HepG2 (cell line): ENCODE data around the gene MRNIP. TPM values are rescaled to one million over a fixed set of nuclear protein-coding genes. Genes with fewer than 3 reads are reported as not detected.

Experiments used
- AGO1 ChIP-seq: fragments of 200-400 bp; formaldehyde crosslinking; IDR thresholded peaks from 2 replicates; pipeline ENCODE4 v1.6.1; 2017; ENCODE audit warnings: mild to moderate bottlenecking, low read depth, low read length, moderate library complexity; ENCODE audit not compliant: poor library complexity, severe bottlenecking
- CEBPG ChIP-seq: IDR thresholded peaks from 2 replicates; pipeline ENCODE4 v1.6.1; 2016
- ERF ChIP-seq: IDR thresholded peaks from 2 replicates; pipeline ENCODE4 v1.6.1; 2018; ENCODE audit warnings: missing biosample characterization, missing genetic modification reagents
- GATAD1 ChIP-seq: IDR thresholded peaks from 2 replicates; pipeline ENCODE4 v1.6.1; 2016; ENCODE audit warnings: missing genetic modification reagents, missing compliant biosample characterization
- GTF3A ChIP-seq: sonication (generic); formaldehyde crosslinking; conservative IDR thresholded peaks from 2 replicates; pipeline ENCODE4 v1.4.0; 2020; ENCODE audit warnings: mild to moderate bottlenecking, missing genetic modification reagents
- HOXA3 ChIP-seq: sonication (generic); formaldehyde crosslinking; IDR thresholded peaks from 2 replicates; pipeline ENCODE4 v1.5.0; 2020; ENCODE audit warnings: missing genetic modification reagents
- MBNL3 ChIP-seq: fragments of 250-450 bp; sonication (Bioruptor Pico); conservative IDR thresholded peaks from 2 replicates; pipeline ENCODE4 v1.8.0; 2022; ENCODE audit warnings: mild to moderate bottlenecking, inconsistent platforms
- NFE2 ChIP-seq: sonication (generic); formaldehyde crosslinking; IDR thresholded peaks from 2 replicates; pipeline ENCODE4 v1.4.0; 2020; ENCODE audit warnings: missing genetic modification reagents
- NFE2L2 ChIP-seq: fragments of 150-350 bp; IDR thresholded peaks from 2 replicates; pipeline ENCODE4 v1.6.1; 2014; ENCODE audit warnings: low read length
- NFKBIZ ChIP-seq: IDR thresholded peaks from 2 replicates; pipeline ENCODE4 v1.6.1; 2018; ENCODE audit warnings: missing genetic modification reagents, missing compliant biosample characterization
- SYNCRIP ChIP-seq: fragments of 200-400 bp; formaldehyde crosslinking; IDR thresholded peaks from 2 replicates; pipeline ENCODE4 v1.6.1; 2018; ENCODE audit warnings: mild to moderate bottlenecking, low read depth, low read length; ENCODE audit not compliant: insufficient read depth
- TEAD2 ChIP-seq: sonication (generic); formaldehyde crosslinking; IDR thresholded peaks from 2 replicates; pipeline ENCODE4 v1.9.0; 2021; ENCODE audit warnings: missing genetic modification reagents
- TEAD3 ChIP-seq: optimal IDR thresholded peaks from 2 replicates; pipeline ENCODE3; 2016; ENCODE audit warnings: borderline replicate concordance
- ZBTB38 ChIP-seq: sonication (generic); formaldehyde crosslinking; IDR thresholded peaks from 2 replicates; pipeline ENCODE4 v1.5.1; 2020; ENCODE audit warnings: mild to moderate bottlenecking, missing genetic modification reagents
- ZMYM3 ChIP-seq: sonication (generic); formaldehyde crosslinking; IDR thresholded peaks from 2 replicates; pipeline ENCODE4 v1.5.1; 2020; ENCODE audit warnings: mild to moderate bottlenecking, missing genetic modification reagents
- ZNF496 ChIP-seq: sonication (generic); formaldehyde crosslinking; IDR thresholded peaks from 2 replicates; pipeline ENCODE4 v1.8.1; 2023; ENCODE audit warnings: mild to moderate bottlenecking, moderate library complexity, missing genetic modification reagents; ENCODE audit not compliant: insufficient replicate concordance
- ZNF672 ChIP-seq: sonication (generic); formaldehyde crosslinking; IDR thresholded peaks from 2 replicates; pipeline ENCODE4 v1.8.1; 2022; ENCODE audit warnings: missing genetic modification reagents
- ZNF724P ChIP-seq: sonication (generic); formaldehyde crosslinking; IDR thresholded peaks from 2 replicates; pipeline ENCODE4 v1.8.0; 2022; ENCODE audit warnings: missing genetic modification reagents, borderline replicate concordance
- ZNF737 ChIP-seq: sonication (generic); formaldehyde crosslinking; IDR thresholded peaks from 2 replicates; pipeline ENCODE4 v1.5.0; 2020; ENCODE audit warnings: missing genetic modification reagents, mild to moderate bottlenecking, borderline replicate concordance
- ZSCAN30 ChIP-seq: sonication (generic); formaldehyde crosslinking; IDR thresholded peaks from 2 replicates; pipeline ENCODE4 v1.5.0; 2020; ENCODE audit warnings: mild to moderate bottlenecking, missing genetic modification reagents
- polyA plus RNA-seq, 8 experiments: library from polyadenylated mRNA; depleted of rRNA in 3 of 8; stranded (reverse) in 7 of 8; unstranded in 1 of 8; fragments of >200 nt; fragmentation: Illumina TruSeq in 4 of 8; extraction: Trizol in 4 of 8; gene quantifications; 2 replicates each; pipeline versions ENCODE4 v1.2.1 to v1.2.3, GENCODE V29; 2011 to 2016; ENCODE audit warnings: low read depth in 4 of 8, missing spikeins in 1 of 8, mixed read lengths in 1 of 8; ENCODE audit not compliant: insufficient read depth in 1 of 8
- total RNA-seq, 5 experiments: library from RNA; depleted of rRNA; stranded (reverse); fragments of >200 nt; fragmentation: Illumina TruSeq; extraction: Trizol; gene quantifications; 2 replicates each; pipeline ENCODE4 v1.2.3, GENCODE V29; 2016; ENCODE audit warnings: low read depth in 1 of 5
- TF ChIP-seq, protein P1 (sequence below): sonication (generic); formaldehyde crosslinking; IDR thresholded peaks from 2 replicates; pipeline ENCODE4 v1.8.1; 2023; ENCODE audit warnings: missing genetic modification reagents, mild to moderate bottlenecking, borderline replicate concordance
- TF ChIP-seq, protein P2 (sequence below): sonication (generic); formaldehyde crosslinking; IDR thresholded peaks from 2 replicates; pipeline ENCODE4 v1.5.0; 2020; ENCODE audit warnings: mild to moderate bottlenecking, missing genetic modification reagents, moderate library complexity
- TF ChIP-seq, protein P3 (sequence below): sonication (generic); formaldehyde crosslinking; IDR thresholded peaks from 2 replicates; pipeline ENCODE4 v1.5.1; 2020; ENCODE audit warnings: mild to moderate bottlenecking, missing genetic modification reagents, moderate library complexity
- TF ChIP-seq, protein P4 (sequence below): sonication (generic); formaldehyde crosslinking; IDR thresholded peaks from 2 replicates; pipeline ENCODE4 v1.4.0; 2020; ENCODE audit warnings: low read depth, missing genetic modification reagents

MRNIP gene
- total and polyA plus RNA-seq, 2 of the 13 experiments (the other 11 are each of a cell fraction or from before 2014, with no cell fraction given) = 15.5 to 34.1 TPM

DNA sequence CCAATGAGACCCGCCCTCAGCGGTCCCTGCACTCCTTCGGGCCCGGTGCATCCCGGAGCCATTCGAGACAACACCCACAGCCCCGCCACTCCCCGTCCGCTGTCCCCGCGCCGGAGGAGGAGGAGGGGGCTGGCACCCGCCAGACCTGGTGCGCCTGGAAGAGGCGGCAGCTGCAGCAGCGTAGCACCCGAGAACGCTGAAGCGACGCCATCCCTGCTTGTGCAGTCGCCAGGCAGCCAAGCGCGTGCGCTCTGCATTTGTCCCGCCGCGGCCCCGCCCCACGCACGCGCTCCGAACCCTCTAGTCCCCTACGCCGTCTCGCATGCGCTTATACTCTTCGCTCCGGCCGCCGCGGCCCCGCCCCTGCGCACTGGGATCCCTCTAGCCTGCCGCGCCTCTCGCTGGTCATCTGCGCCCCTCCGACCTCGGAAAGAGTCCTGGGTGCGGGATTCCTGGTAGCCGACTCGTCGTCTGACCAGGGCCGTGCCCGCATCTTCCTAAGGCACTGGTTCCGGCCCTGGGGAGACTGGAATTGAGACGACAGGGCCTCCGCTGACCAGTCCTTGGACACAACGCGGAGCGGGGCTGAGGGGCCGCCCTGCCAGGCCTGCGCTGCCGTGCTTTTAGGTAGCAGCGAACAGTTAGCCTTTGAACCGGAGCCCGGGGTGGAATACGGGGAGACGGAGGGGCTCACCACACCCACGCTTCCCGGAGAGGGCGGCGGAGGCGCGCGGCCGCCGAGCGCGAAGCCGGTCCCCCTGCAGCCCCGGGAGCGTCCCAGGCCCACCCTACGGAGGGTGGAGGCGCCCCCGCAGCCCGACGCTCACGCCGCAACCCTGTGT lies at the start of gene MRNIP (continued):
- TF ChIP-seq ZNF672 (0 out of 2 replicates have a peak, but pooled peaks have one; percentile 72), ZBTB38 (CRISPR knock-in tag) (peak; percentile 89), ZNF724P (CRISPR knock-in tag) (no peak; the same call in 1 of the 2 replicates), HOXA3 (CRISPR knock-in tag) (peak; percentile 89), ERF (CRISPR knock-in tag) (0 out of 2 replicates have a peak, but pooled peaks have one; percentile 50), GTF3A (CRISPR knock-in tag) (no peak), NFKBIZ (CRISPR knock-in tag) (no peak; the same call in 1 of the 2 replicates), ZMYM3 (peak; percentile 32; the same call in 1 of the 2 replicates), CEBPG (CRISPR knock-in tag) (no peak; the same call in 1 of the 2 replicates), TEAD3 (CRISPR knock-in tag) (peak; percentile 16), SYNCRIP (no peak), ZSCAN30 (CRISPR knock-in tag) (0 out of 2 replicates have a peak, but pooled peaks have one; percentile 28), NFE2L2 (no peak), MBNL3 (no peak), ZNF737 (CRISPR knock-in tag) (no peak), GATAD1 (CRISPR knock-in tag) (peak; percentile 84), AGO1 (peak; percentile 28), NFE2 (CRISPR knock-in tag) (no peak), TEAD2 (CRISPR knock-in tag) (no peak), ZNF496 (CRISPR knock-in tag) (no peak)
- TF ChIP-seq, protein P1, sequence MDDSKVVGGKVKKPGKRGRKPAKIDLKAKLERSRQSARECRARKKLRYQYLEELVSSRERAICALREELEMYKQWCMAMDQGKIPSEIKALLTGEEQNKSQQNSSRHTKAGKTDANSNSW (CRISPR knock-in tag) = peak; percentile 74; the same call in 1 of the 2 replicates
- TF ChIP-seq, protein P2, sequence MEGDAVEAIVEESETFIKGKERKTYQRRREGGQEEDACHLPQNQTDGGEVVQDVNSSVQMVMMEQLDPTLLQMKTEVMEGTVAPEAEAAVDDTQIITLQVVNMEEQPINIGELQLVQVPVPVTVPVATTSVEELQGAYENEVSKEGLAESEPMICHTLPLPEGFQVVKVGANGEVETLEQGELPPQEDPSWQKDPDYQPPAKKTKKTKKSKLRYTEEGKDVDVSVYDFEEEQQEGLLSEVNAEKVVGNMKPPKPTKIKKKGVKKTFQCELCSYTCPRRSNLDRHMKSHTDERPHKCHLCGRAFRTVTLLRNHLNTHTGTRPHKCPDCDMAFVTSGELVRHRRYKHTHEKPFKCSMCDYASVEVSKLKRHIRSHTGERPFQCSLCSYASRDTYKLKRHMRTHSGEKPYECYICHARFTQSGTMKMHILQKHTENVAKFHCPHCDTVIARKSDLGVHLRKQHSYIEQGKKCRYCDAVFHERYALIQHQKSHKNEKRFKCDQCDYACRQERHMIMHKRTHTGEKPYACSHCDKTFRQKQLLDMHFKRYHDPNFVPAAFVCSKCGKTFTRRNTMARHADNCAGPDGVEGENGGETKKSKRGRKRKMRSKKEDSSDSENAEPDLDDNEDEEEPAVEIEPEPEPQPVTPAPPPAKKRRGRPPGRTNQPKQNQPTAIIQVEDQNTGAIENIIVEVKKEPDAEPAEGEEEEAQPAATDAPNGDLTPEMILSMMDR (CRISPR knock-in tag) = peak; percentile 69
- TF ChIP-seq, protein P3, sequence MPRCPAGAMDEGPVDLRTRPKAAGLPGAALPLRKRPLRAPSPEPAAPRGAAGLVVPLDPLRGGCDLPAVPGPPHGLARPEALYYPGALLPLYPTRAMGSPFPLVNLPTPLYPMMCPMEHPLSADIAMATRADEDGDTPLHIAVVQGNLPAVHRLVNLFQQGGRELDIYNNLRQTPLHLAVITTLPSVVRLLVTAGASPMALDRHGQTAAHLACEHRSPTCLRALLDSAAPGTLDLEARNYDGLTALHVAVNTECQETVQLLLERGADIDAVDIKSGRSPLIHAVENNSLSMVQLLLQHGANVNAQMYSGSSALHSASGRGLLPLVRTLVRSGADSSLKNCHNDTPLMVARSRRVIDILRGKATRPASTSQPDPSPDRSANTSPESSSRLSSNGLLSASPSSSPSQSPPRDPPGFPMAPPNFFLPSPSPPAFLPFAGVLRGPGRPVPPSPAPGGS (CRISPR knock-in tag) = peak; percentile 88
- TF ChIP-seq, protein P4, sequence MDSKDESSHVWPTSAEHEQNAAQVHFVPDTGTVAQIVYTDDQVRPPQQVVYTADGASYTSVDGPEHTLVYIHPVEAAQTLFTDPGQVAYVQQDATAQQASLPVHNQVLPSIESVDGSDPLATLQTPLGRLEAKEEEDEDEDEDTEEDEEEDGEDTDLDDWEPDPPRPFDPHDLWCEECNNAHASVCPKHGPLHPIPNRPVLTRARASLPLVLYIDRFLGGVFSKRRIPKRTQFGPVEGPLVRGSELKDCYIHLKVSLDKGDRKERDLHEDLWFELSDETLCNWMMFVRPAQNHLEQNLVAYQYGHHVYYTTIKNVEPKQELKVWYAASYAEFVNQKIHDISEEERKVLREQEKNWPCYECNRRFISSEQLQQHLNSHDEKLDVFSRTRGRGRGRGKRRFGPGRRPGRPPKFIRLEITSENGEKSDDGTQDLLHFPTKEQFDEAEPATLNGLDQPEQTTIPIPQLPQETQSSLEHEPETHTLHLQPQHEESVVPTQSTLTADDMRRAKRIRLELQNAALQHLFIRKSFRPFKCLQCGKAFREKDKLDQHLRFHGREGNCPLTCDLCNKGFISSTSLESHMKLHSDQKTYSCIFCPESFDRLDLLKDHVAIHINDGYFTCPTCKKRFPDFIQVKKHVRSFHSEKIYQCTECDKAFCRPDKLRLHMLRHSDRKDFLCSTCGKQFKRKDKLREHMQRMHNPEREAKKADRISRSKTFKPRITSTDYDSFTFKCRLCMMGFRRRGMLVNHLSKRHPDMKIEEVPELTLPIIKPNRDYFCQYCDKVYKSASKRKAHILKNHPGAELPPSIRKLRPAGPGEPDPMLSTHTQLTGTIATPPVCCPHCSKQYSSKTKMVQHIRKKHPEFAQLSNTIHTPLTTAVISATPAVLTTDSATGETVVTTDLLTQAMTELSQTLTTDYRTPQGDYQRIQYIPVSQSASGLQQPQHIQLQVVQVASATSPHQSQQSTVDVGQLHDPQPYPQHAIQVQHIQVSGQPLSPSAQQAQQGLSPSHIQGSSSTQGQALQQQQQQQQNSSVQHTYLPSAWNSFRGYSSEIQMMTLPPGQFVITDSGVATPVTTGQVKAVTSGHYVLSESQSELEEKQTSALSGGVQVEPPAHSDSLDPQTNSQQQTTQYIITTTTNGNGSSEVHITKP (CRISPR knock-in tag) = no peak
